Endometrium (tissue), 2 donors: ENCODE measurements around the gene PLK4.
"Not testable (repeated sequence)": the region's sequence is repeated elsewhere in the genome, so short reads cannot be mapped to it uniquely, and the experiment has no call there.

ENCODE experiments used
- FAIRE-seq: peaks from 2 replicates; lab custom pipeline; 2012; peaks lifted over from hg19 to GRCh38; lab: Jason Lieb, UNC
- donor health status: control.
- donor health status: control.

Gene PLK4

GRCh38 chr4:127880763-127881562 lies at the start of gene PLK4:
PLK4 (plus strand) TSS chr4:127880893; CDS start chr4:127881135, 242 bp downstream.
- FAIRE-seq, result peak; percentile 82

DNA sequence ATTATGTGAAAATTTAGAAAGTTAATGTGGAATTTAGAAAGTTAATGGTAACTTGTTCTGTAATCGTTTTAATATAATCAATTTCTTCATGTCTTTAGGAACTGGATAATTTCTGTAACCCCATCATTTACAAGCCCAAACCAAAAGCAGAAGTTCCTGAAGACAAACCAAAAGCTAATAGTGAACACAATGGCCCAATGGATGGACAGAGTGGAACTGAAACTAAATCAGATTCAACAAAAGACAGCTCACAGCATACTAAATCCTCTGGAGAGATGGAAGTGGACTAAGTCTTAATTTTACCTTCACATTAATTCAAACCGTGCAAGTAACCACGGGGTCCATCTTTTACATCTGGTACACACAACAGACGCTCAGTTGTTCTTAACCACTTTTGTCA lies 48.1 kb upstream of the PLK4 start:
- no peak for FAIRE-seq

DNA sequence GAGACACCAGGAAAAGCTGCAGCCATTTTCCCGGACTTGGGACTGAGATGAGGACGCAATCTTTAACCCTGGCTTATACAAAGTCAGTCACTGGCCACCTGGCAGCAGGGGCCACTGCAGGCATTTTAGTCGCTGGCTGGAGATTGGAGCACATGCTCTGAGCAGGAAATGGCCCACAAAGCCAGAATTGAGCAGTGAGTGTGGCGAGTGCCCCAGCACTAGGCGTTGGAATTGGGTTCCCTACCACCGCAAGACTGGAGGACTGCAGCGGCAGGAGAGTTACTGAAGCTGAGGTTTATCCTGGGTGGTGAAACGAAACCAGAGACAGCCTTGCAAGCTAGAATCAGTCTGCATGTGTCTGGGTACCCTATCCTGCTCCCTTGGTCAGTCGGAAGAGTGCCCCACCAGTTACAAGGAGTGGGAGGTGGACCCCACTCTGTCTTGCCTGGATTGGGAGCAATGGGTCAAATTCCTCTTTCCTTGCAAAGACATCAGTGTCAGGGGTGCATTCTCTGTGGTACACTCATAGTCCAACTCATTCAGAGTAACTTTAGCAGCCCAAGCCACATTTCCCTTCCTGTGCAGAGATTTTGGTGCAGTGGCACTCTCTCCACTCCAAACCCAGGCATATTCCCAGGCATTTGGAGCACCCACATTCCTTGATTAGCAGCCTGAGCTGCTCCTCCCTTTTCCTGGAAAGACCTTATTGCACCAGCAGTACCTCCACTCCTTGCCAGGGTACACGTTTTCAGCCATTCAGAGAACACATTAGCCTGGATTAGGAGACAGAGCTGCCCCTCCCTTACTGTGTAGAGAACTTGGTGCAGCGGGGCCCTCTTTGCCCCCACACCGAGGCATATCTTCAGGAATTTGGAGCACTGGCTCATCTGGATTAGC lies 36.7 kb upstream of the PLK4 start:
- no peak for FAIRE-seq

- no peak for FAIRE-seq
These were observed 36.0 kb upstream of the PLK4 start for GRCh38 chr4:127844601-127845116.

GRCh38 chr4:127846061-127846460 lies 34.6 kb upstream of the PLK4 start:
- no peak for FAIRE-seq

- no peak for FAIRE-seq
These were observed 33.9 kb upstream of the PLK4 start for GRCh38 chr4:127846765-127847164.

- no peak for FAIRE-seq
These were observed 31.0 kb upstream of the PLK4 start for GRCh38 chr4:127849505-127850234.

- no peak for FAIRE-seq
These were observed 28.0 kb upstream of the PLK4 start for GRCh38 chr4:127852661-127853060.

DNA sequence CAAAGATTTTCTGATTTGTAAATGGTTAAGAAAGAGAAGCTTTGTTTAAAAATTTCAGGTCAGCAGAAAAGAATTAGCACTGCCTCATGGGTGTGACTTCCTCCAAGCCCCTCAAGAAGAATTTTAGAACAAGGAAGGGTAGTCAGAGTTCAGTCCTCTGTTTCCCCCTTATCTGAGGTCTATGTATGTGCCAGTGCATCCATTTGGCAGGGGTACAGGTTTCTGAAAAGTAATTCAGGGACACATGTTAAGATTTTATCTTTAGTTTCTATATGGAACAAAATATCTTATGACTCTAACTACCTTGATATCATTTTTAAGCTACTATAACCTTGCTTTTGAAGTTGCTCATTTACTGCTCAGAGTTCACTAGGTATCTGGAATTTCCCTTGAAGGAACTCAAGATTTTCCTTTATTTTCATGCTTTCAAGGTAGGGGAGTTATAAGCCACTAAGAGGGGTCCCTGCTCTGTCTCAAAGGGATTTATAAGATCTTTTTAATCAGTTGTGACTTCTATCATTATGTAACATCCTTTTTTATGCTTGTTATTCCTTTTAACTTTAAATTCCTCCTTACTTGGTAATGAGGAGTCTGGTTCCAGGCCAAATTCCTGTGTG lies 24.4 kb upstream of the PLK4 start:
- FAIRE-seq, result no peak

GRCh38 chr4:127856813-127857447 lies 23.8 kb upstream of the PLK4 start:
- FAIRE-seq, result no peak

GRCh38 chr4:127857641-127858040 lies 23.1 kb upstream of the PLK4 start:
- no peak for FAIRE-seq

GRCh38 chr4:127868196-127868595 lies 12.5 kb upstream of the PLK4 start:
- FAIRE-seq, result no peak

- FAIRE-seq, result no peak
These were observed 10.4 kb upstream of the PLK4 start for GRCh38 chr4:127870281-127870680.

DNA sequence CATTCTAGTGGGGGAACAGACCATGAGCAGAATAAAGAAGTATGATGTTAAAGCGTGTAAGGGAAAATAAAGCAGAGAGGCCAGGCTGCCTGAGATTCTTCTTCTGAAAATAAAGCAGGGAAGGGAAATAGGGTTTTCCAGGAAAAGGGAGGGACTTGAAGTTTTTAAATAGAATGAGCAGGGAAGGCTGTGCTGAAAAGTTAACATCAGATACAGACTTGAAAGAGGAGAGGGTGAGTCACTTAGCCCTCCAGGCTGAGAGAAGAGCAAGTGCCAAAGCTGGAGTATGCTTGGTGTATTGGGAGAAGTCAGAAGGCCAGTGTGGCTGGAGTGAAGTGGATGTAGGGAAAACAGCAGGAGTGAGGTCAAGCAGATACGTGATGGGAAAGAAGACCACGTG lies 10.0 kb upstream of the PLK4 start:
- FAIRE-seq, result no peak

GRCh38 chr4:127875791-127876190 lies 4.9 kb upstream of the PLK4 start:
- no peak for FAIRE-seq

DNA sequence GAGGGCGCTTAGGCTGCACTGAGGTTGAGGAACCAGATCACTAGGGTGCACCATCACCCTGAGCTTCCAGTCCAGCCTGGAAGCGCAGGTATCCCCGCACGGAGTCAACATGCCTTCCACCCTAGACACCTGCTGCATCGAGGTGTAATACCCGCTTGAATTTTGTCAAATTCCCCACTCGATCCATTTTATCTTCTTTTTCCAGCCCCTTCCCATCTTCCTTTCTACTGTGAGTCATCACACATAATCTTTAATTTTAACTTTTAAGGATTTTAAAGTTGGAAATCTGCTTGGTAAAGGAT lies 821 bp downstream of the PLK4 start:
- no peak for FAIRE-seq

- no peak for FAIRE-seq
These were observed 7.9 kb downstream of the PLK4 start for GRCh38 chr4:127888559-127888958.

- FAIRE-seq, result no peak
These were observed 9.2 kb downstream of the PLK4 start for GRCh38 chr4:127889903-127890302.

- no peak for FAIRE-seq
These were observed 15.4 kb downstream of the PLK4 start for GRCh38 chr4:127896069-127896468.

GRCh38 chr4:127896528-127896927 lies 15.8 kb downstream of the PLK4 start:
- no peak for FAIRE-seq

- FAIRE-seq, result not testable (repeated sequence)
These were observed 19.0 kb downstream of the PLK4 start for GRCh38 chr4:127899682-127900081.

- no peak for FAIRE-seq
These were observed 24.3 kb downstream of the PLK4 start for GRCh38 chr4:127905029-127905428.
